Sigmoid colon (tissue), 4 donors: ENCODE results near the gene PRG3.
"Not testable (repeated sequence)": the region's sequence is repeated elsewhere in the genome, so short reads cannot be mapped to it uniquely, and the experiment has no call there.

Source experiments
- EP300 ChIP-seq, 4 donors: sonication (generic); formaldehyde crosslinking; IDR thresholded peaks; one replicate each; pipeline ENCODE4 v1.6.1; 2017; ENCODE audit warnings: antibody characterized with exemption in 4 of 4
- POLR2A ChIP-seq, 2 donors: fragments of 450-650 bp; IDR thresholded peaks; one replicate each; pipeline ENCODE4 v1.6.1; 2016; ENCODE audit warnings: antibody characterized with exemption in 2 of 2, mild to moderate bottlenecking in 2 of 2, moderate library complexity in 2 of 2
- POLR2AphosphoS5 ChIP-seq, 4 donors: sonication (generic); formaldehyde crosslinking; IDR thresholded peaks; one replicate each; pipeline ENCODE4 v1.6.1; 2017; ENCODE audit warnings: antibody characterized with exemption in 4 of 4
- TF ChIP-seq, protein P1 (sequence below), 4 experiments: fragments of 450-650 bp in 3 of 4; fragments of 200-600 bp in 1 of 4; IDR thresholded peaks; one replicate each; pipeline ENCODE4 v1.5.1; 2016 to 2019; ENCODE audit warnings: antibody characterized with exemption in 4 of 4, mild to moderate bottlenecking in 3 of 4, moderate library complexity in 2 of 4

DNA sequence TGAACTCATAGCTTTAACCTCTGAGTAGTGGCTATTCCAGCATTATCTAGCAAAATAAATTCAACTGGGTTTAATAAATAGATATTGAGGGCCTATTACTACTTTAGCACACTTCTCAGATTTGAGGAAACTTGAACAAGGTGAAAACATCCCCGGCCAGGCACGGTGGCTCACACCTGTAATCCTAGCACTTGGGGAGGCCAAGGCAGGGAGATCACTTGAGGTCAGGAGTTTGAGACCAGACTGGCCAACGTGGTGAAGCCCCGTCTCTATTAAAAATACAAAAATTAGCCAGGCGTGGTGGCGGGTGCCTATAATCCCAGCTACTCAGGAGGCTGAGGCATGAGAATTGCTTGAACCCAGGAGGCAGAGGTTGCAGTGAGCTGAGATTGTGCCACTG is 44.1 kb downstream of the PRG3 start:
- TF ChIP-seq, protein P1, sequence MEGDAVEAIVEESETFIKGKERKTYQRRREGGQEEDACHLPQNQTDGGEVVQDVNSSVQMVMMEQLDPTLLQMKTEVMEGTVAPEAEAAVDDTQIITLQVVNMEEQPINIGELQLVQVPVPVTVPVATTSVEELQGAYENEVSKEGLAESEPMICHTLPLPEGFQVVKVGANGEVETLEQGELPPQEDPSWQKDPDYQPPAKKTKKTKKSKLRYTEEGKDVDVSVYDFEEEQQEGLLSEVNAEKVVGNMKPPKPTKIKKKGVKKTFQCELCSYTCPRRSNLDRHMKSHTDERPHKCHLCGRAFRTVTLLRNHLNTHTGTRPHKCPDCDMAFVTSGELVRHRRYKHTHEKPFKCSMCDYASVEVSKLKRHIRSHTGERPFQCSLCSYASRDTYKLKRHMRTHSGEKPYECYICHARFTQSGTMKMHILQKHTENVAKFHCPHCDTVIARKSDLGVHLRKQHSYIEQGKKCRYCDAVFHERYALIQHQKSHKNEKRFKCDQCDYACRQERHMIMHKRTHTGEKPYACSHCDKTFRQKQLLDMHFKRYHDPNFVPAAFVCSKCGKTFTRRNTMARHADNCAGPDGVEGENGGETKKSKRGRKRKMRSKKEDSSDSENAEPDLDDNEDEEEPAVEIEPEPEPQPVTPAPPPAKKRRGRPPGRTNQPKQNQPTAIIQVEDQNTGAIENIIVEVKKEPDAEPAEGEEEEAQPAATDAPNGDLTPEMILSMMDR (IDR thresholded peaks at IDR 0.05) = not testable (repeated sequence)
- not testable (repeated sequence) for TF ChIP-seq POLR2AphosphoS5, POLR2A, EP300 (IDR thresholded peaks at IDR 0.05)
